GM19328 (cell line): ENCODE data around the gene KLF18.
"Not testable (repeated sequence)": the region's sequence is repeated elsewhere in the genome, so short reads cannot be mapped to it uniquely, and the experiment has no call there.

Experiments used
- ATAC-seq: cut with Tn5 transposase; IDR thresholded peaks from one replicate; pipeline ENCODE4 v1.9.1; 2021; ENCODE audit warnings: mild to moderate bottlenecking, moderate library complexity; ENCODE audit not compliant: unreplicated experiment

Gene KLF18

DNA sequence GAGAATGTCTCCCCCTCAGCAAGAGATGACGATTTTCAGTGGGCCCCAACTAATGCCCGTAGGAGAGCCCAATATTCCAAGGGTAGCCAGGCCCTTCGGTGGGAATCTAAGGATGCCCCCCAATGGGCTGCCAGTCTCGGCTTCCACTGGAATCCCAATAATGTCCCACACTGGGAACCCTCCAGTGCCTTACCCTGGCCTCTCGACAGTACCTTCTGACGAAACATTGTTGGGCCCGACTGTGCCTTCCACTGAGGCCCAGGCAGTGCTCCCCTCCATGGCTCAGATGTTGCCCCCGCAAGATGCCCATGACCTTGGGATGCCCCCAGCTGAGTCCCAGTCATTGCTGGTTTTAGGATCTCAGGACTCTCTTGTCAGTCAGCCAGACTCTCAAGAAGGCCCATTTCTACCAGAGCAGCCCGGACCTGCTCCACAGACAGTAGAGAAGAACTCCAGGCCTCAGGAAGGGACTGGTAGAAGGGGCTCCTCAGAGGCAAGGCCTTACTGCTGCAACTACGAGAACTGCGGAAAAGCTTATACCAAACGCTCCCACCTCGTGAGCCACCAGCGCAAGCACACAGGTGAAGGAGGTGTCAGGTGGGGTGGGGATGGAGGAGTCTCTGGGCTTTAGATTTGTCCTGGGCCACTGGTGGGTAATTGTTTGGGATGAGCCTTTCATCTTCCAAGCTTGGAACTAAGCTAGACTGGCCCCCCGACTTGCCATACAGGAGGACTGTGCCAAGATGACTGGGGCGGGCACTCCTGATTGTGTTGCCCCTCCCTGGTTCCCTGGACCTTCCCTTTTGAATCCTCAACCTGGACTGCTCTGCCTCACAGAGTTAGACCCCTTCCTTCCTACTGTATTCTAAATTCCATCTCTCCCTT lies 11.6 kb downstream of the KLF18 start:
- ATAC-seq: no peak

DNA sequence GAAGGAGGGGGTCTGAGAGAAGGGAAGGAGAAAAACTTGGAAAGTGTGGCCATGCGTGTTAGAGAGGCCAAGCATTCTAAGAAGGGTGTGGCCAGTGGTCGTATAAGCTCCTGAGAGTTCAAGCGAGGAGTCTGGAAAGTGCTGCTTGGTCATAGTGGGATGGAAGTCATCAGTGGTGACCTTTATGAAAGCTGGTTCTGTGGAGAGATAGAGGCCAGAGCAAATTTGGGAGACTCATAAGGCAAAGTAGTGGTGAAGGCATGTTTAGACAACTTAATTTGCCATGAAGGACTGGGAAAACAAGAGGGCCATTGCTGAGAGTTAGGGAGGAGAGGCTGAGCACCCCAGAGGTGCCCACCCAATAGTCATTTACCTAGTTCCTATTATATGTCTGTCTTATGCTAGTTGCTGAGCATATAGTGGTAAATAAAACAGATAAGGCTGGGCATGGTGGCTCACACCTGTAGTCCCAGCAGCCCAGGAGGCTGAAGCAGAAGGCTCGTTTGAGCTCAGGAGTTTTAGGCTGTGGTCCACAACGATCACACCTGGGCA lies 21.0 kb downstream of the KLF18 start:
- ATAC-seq: no peak

- no peak for ATAC-seq
These were observed 21.9 kb downstream of the KLF18 start for GRCh38 chr1:44119525-44119924.

DNA sequence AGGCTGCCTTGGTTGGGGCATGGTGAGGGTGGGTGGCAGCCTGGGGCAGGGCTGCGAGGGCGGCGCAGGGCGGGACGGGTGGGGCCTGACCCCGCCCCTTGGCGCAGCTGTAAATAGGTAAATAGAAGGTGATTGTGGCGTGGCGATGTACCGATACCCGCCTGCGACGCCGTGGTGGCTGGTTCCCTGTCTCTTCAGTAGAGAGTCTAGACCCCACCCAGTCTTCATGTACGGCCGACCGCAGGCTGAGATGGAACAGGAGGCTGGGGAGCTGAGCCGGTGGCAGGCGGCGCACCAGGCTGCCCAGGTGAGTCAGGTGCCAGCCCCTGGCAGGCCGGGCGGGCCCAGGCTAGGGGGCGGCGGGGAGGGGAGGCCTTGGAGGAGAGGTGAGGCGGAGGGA lies 22.7 kb downstream of the KLF18 start, which contains the start of gene KLF17:
Gene KLF17, plus strand, starts transcription at position 140 of the 400 bp plus-strand sequence. Its CDS starts 87 bp downstream, at position 227.
- no peak for ATAC-seq

- not testable (repeated sequence) for ATAC-seq
These were observed 24.2 kb downstream of the KLF18 start for GRCh38 chr1:44117272-44117671.

DNA sequence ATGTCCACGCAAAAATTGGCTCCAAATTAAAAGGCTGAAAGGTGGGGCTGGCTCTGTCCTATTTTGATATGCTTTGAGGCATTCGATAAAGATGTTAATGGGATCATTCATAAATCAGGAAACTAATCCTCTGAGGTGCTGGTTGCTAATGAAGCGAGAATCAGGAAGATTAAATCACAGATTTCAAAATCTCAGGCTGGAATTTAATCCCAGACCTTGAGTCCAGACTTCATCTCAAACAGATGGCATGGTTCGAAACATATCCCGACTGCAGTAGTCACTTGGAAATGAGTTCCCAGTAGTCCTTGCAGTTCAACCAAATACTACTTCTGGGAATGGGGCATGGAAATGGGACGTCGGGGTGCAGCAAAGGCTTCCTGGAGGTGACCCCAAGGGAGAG lies 27.3 kb downstream of the KLF18 start:
- no peak for ATAC-seq

DNA sequence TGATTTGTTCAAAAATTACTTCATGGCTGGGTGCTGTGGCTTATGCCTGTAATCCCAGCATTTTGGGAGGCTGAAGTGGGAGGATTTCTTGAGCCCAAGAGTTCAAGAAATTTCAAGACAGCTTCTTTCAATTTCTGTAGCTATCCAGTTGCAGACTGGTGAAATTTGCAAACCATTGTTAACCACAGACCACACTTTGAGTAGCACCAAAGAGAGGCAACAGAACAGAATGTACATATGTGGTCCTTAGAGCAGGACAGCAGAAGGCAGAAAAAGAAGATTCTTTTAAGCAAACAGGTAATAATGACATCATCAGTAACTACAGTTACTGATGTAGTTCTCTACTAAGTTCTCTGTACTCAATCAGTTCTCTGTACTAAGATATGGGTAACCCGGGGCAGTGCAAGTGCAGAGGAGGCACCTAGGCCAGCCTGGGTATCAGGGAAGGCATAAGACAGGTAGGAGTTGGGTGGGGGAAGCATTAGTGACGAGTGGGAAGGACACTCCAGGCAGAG lies 28.3 kb downstream of the KLF18 start:
- ATAC-seq: no peak

DNA sequence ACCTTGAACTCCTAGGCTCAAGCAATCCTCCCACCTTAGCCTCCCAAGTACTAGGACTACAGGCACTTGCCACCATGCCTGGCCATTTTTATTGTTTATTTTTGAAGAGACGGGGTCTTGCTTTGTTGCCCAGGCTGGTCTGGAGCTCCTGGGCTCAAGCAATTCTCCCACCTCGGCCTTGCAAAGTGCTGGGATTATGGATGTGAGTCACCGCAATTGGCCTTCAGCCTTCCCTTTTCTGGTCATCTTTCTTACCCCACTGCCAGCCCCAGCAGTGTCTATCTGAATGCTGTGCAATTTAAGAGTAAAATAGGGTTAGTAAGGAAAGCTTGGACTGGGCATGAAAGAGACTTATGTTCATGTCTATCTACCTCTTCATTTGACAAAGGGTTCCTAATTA lies 28.9 kb downstream of the KLF18 start:
- ATAC-seq: no peak

DNA sequence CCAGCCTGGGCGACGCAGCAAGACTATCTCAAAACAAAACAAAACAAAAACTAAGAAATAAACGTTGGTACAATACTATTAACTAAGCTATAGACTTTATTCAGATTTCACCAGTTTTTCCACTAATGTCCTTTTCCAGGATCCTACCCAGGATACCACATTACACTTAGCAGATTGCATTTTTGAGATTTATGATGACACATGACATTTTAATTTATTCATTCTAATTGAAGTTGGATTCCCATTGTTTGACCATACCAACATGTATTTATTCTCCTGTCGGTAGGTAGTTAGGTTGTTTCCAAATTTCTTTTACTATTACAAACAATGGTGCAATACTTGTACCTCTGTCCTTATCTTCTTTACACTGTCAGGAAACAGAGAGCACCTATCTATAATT lies 29.6 kb downstream of the KLF18 start:
- no peak for ATAC-seq

DNA sequence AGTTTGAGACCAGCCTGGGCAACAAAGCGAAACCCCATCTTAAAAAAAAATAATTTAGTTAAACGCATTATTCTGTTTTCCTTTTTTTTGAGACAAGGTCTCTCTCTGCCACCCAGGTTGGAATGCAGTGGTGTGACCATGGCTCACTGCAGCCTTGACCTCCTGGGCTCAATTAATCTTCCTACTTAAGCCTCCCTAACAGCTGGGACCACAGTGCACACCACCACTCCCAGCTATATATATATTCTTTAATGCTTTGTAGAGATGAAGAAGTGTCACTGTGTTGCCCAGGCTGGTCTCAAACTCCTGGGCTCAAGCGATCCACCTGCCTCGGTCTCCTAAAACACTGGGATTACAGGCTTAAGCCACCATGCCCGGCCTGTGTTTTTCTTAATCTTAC lies 30.5 kb downstream of the KLF18 start:
- ATAC-seq: no peak

DNA sequence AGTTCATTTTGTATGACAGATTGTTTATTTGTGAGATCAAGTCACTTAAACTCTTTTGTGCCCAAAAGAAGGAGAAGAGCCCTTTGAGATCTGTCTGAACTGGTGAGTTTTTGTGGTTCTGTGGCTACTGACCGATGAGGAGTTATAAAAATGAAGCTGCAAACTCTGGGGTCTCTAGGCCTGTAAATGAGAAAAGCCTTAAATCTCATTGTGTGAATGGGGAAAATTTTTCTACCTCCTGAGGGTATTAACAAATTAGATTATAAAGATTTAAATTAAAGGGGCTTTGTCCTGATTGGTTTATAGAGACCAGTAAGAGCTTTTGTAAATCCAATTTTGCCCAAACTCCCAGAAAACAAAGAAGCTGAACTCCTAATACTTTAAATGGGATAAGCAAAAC lies 32.5 kb downstream of the KLF18 start:
- no peak for ATAC-seq

GRCh38 chr1:44108241-44108640 lies 33.2 kb downstream of the KLF18 start:
- ATAC-seq: no peak

- no peak for ATAC-seq
These were observed 35.6 kb downstream of the KLF18 start for GRCh38 chr1:44105810-44106209.

GRCh38 chr1:44103270-44104131 lies 37.9 kb downstream of the KLF18 start:
- ATAC-seq: no peak

- no peak for ATAC-seq
These were observed 40.1 kb downstream of the KLF18 start for GRCh38 chr1:44101328-44101727.

DNA sequence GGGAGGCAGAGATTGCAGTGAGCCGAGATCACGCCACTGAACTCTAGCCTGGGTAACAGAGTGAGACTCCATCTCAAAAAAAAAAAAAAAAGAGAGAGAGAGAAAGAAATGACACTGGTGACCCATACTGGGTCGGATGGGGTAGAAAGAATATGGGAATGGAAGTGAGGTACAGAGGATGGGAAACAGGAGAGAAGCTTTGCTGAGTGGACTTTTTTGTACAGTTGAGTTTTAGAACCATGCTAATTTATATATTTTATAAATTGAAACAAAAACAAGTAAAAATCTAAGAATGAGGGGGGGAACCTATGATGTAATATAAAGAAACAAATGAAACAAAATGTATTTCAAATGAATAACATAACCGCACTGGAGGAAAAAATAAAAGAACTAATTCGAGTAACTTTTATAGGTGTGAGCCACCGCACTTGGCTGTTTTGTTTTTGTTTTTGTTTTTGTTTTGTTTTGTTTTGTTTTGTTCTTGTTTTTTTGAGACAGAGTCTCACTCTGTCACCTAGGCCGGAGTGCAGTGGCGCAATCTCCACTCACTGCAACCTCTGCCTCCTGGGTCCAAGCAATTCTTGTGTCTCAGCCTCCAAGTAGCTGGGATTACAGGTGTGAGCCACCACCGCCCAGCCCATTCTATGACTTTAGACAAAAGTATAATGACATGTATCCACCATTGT lies 41.1 kb downstream of the KLF18 start:
- ATAC-seq: no peak

GRCh38 chr1:44094047-44094446 lies 47.4 kb downstream of the KLF18 start:
- no peak for ATAC-seq

DNA sequence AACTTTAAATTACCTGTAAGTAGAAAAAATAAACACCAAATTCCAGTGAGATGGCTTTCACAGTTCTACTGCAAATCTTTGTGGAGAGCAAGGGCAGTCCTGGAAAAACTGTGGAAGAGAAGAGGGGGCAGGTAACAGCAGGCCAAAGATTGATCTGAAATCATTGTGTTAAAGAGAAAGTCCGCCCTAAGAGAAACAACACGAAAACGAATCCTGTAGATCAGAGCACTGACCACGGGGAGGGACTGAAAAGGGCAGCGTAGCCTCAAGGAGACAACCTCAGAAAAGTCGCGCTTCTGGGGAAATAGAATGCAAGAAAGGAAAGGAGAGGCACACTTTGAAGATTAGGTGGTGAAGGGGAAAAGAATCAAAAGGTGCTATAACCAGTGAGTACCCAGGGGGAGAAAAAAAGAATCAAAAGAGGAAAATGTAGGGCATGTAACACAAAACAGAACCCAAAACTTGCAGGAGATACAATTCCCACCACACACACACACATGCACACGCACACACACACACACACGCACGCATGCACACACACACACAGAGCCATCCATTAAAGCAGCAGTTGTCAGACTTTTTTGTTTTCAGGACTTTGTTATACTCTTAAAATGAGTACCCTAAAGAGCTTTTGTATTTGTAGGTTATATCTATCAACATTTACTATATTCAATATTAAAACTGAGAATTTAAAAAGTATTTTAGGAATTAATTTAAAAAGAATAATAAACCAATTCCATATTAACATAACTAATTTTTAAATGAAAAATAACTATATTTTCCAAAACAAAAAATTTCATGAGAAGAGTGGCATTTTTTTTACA lies 50.8 kb downstream of the KLF18 start:
- ATAC-seq: no peak

- no peak for ATAC-seq
These were observed 51.9 kb downstream of the KLF18 start for GRCh38 chr1:44089371-44090048.
